ENCODE results near the gene ZIC3. TPM values are rescaled to one million over a fixed set of nuclear protein-coding genes. Genes with fewer than 3 reads are reported as not detected.
"Not testable (repeated sequence)": the region's sequence is repeated elsewhere in the genome, so short reads cannot be mapped to it uniquely, and the experiment has no call there.

The ZIC3 gene
- total RNA-seq, 4 donors from 2014 or later: not detected

- Histone ChIP-seq H3K27me3 (peaks cover 2 to 42% of the 10 kb centered on the region in 2 donors), H3K27ac (no peak overlapping the region), H3K4me3 (no peak overlapping the region), H3K9me3 (no peaks in the 10 kb centered on the region), H3K36me3 (no peaks in the 10 kb centered on the region), H3K4me1 (no peaks in the 10 kb centered on the region)
- TF ChIP-seq, protein P1, sequence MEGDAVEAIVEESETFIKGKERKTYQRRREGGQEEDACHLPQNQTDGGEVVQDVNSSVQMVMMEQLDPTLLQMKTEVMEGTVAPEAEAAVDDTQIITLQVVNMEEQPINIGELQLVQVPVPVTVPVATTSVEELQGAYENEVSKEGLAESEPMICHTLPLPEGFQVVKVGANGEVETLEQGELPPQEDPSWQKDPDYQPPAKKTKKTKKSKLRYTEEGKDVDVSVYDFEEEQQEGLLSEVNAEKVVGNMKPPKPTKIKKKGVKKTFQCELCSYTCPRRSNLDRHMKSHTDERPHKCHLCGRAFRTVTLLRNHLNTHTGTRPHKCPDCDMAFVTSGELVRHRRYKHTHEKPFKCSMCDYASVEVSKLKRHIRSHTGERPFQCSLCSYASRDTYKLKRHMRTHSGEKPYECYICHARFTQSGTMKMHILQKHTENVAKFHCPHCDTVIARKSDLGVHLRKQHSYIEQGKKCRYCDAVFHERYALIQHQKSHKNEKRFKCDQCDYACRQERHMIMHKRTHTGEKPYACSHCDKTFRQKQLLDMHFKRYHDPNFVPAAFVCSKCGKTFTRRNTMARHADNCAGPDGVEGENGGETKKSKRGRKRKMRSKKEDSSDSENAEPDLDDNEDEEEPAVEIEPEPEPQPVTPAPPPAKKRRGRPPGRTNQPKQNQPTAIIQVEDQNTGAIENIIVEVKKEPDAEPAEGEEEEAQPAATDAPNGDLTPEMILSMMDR (IDR thresholded peaks at IDR 0.05): no peak
- TF ChIP-seq POLR2A (IDR thresholded peaks at IDR 0.05): no peak
- no peak for DNase-seq
- intact Hi-C loops (cut with DNase I; ENCODE audit: low total_unique reads): no loop called here
Observed at GRCh38 chrX:137548261-137548660, 17.7 kb upstream of the ZIC3 start.

GRCh38 chrX:137549073-137549472 lies 16.9 kb upstream of the ZIC3 start:
- Histone ChIP-seq H3K27me3 (peaks cover 2 to 42% of the 10 kb centered on the region in 2 donors), H3K36me3 (no peaks in the 10 kb centered on the region), H3K4me3 (no peak overlapping the region), H3K4me1 (no peaks in the 10 kb centered on the region), H3K27ac (no peak overlapping the region), H3K9me3 (no peaks in the 10 kb centered on the region)
- no peak for DNase-seq
- TF ChIP-seq POLR2A (IDR thresholded peaks at IDR 0.05): no peak
- TF ChIP-seq, protein P1 (IDR thresholded peaks at IDR 0.05): no peak
- intact Hi-C loops (cut with DNase I; ENCODE audit: low total_unique reads): no loop called here

DNA sequence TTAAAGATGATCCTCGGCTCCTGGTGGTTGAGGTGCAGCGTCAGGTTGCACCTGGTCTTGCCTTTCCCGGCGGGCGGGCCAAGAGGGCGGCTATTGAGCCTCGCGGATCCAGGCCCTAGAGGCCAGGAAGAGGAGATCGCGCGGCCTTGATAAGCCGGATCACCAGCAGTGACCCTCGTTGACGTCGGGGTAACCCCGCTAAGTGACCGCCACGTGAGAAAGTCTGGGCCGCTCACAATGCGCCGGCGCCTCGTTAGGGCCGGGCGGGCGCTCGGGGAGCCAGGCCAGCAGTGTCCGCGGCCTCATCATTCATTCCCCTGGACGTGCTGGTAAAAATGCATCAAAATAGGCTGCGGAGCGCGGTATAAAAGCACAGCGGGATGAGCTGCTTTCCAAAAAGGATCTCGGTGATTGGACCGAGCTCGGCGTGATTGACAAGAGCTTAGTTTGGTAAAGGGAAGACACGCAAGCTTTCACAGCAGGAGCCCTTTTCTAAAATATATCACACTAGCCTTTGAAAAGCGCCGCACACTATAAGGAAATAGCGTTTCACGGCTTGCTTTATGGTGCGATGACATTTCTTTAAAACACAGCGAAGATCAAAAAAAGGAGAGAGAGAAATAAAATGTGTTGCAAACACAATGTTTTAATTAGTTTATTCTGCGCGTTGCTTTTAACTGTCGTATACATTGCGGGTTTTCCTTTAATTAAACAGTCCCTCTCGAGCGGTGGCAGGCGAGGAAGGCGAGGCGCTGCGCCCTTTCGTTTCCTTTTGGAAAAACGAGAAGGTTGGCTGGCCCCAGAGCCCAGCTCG lies 15.9 kb upstream of the ZIC3 start:
- Histone ChIP-seq H3K9me3 (no peaks in the 10 kb centered on the region), H3K27me3 (peaks cover 2 to 42% of the 10 kb centered on the region in 2 donors), H3K4me1 (no peaks in the 10 kb centered on the region), H3K36me3 (no peaks in the 10 kb centered on the region), H3K4me3 (no peak overlapping the region), H3K27ac (no peak overlapping the region)
- no peak for DNase-seq
- TF ChIP-seq, protein P1 (IDR thresholded peaks at IDR 0.05): no peak
- TF ChIP-seq POLR2A (IDR thresholded peaks at IDR 0.05): no peak
- intact Hi-C loops (cut with DNase I; ENCODE audit: low total_unique reads): no loop called here

- peaks cover 2 to 37% of the 10 kb centered on the region in 2 donors for H3K27me3 ChIP-seq
- intact Hi-C loops (cut with DNase I; ENCODE audit: low total_unique reads): no loop called here
- no peaks in the 10 kb centered on the region for H3K36me3 ChIP-seq
- TF ChIP-seq, protein P1 (IDR thresholded peaks at IDR 0.05): no peak
- no peak for TF ChIP-seq POLR2A (IDR thresholded peaks at IDR 0.05)
- H3K4me3 ChIP-seq: no peak overlapping the region
- no peaks in the 10 kb centered on the region for H3K4me1 ChIP-seq
- no peaks in the 10 kb centered on the region for H3K9me3 ChIP-seq
- H3K27ac ChIP-seq: no peak overlapping the region
- DNase-seq: no peak
Observed at GRCh38 chrX:137550665-137551261, 15.2 kb upstream of the ZIC3 start.

- intact Hi-C loops (cut with DNase I; ENCODE audit: low total_unique reads); H3K4me1 ChIP-seq; DNase-seq; H3K36me3 ChIP-seq; H3K4me3 ChIP-seq; H3K27ac ChIP-seq; H3K9me3 ChIP-seq: not testable (repeated sequence)
- H3K27me3 ChIP-seq: peaks cover 2 to 35% of the 10 kb centered on the region in 2 donors
Observed at GRCh38 chrX:137552098-137552497, 13.8 kb upstream of the ZIC3 start.
